ENCODE measurements around the gene F12. TPM values are rescaled to one million over a fixed set of nuclear protein-coding genes. Genes with fewer than 3 reads are reported as not detected.
"Not testable (repeated sequence)": the region's sequence is repeated elsewhere in the genome, so short reads cannot be mapped to it uniquely, and the experiment has no call there.

The F12 gene
- total RNA-seq, 1 experiment from 2014 or later = 16.5 TPM

DNA sequence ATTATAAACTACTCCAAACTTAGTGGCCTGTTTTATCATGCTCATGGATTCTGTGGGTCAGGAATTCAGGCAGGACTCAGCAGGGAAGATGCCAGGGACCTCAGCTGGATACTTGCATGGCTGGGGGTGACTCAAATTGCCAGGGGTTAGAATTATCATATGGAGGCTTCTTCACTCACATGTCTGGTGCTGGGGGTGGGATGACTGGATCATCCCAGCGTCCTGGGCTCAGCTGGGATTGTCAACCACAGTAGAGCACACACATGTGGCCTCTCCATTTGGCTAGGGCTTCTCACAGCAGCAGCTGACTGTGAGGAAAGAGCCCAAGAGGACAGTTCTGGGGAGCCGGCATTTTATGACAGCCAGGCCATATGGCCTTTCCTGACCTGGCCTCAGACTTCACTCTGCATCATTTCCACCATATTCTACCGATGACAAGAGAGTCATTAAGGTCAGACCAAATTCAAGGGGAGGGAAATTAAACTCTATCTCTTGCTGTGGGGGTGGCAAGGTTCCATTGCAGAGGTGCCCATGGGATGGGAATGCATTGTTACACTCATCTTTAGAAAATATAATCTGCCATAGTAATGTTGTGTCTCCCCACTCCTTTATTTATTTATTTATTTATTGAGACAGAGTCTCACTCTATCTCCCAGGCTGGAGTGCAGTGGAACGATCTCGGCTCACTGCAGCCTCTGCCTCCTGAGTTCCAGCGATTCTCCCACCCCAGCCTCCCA is 11.9 kb upstream of the F12 start:
- Mint-ChIP-seq H3K9me3 (ENCODE audit: unreplicated experiment) (no peaks in the 10 kb centered on the region), H3K27ac (ENCODE audit: low read depth, unreplicated experiment) (no peak overlapping the region), H3K27me3 (ENCODE audit: insufficient read depth, unreplicated experiment) (no peaks in the 10 kb centered on the region), H3K36me3 (ENCODE audit: insufficient read depth, unreplicated experiment) (peaks cover 6% of the 10 kb centered on the region), H3K4me3 (ENCODE audit: unreplicated experiment) (no peak overlapping the region), H3K4me1 (ENCODE audit: insufficient read depth, unreplicated experiment) (peaks cover 8% of the 10 kb centered on the region)
- no peak for DNase-seq (ENCODE audit: unreplicated experiment)
- intact Hi-C loops (cut with micrococcal nuclease) = no loop called here
- CTCF ChIA-PET = interaction anchor here (0.6 to 14.3 kb wide), 5 partner anchors 16 to 761 kb away, joined by 3 to 134 read pairs (median 3); partner anchors contain the start of gene F12
- POLR2A ChIA-PET = interaction anchor here (0.6 to 1.2 kb wide), 2 partner anchors 18 to 71 kb away, joined by 3 read pairs; no protein-coding TSS in a partner anchor
- no TSS peak for BruUV-seq (replicated peaks)
- TF ChIP-seq, protein P1, sequence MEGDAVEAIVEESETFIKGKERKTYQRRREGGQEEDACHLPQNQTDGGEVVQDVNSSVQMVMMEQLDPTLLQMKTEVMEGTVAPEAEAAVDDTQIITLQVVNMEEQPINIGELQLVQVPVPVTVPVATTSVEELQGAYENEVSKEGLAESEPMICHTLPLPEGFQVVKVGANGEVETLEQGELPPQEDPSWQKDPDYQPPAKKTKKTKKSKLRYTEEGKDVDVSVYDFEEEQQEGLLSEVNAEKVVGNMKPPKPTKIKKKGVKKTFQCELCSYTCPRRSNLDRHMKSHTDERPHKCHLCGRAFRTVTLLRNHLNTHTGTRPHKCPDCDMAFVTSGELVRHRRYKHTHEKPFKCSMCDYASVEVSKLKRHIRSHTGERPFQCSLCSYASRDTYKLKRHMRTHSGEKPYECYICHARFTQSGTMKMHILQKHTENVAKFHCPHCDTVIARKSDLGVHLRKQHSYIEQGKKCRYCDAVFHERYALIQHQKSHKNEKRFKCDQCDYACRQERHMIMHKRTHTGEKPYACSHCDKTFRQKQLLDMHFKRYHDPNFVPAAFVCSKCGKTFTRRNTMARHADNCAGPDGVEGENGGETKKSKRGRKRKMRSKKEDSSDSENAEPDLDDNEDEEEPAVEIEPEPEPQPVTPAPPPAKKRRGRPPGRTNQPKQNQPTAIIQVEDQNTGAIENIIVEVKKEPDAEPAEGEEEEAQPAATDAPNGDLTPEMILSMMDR (IDR thresholded peaks at IDR 0.05; ENCODE audit: unreplicated experiment) = no peak

DNA sequence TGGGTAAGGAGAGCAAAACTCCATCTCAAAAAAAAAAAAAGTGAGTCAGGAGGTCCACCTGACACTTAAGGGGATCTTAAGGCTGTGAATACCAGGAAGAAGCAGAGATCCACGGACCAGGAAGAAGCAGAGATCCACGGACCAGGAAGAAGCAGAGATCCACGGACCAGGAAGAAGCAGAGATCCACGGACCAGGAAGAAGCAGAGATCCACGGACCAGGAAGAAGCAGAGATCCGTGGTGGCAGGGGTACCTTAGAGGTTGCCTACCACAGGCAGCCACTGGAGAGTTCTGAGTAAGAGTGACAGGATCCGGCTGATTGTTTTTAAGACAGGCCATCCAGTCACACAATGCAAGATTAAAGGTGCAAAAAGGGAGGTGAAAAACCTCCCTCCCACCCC is 11.1 kb upstream of the F12 start:
- H3K9me3 Mint-ChIP-seq (ENCODE audit: unreplicated experiment); intact Hi-C loops (cut with micrococcal nuclease); H3K36me3 Mint-ChIP-seq (ENCODE audit: insufficient read depth, unreplicated experiment); H3K27me3 Mint-ChIP-seq (ENCODE audit: insufficient read depth, unreplicated experiment); H3K4me3 Mint-ChIP-seq (ENCODE audit: unreplicated experiment); H3K27ac Mint-ChIP-seq (ENCODE audit: low read depth, unreplicated experiment); H3K4me1 Mint-ChIP-seq (ENCODE audit: insufficient read depth, unreplicated experiment); BruUV-seq (replicated peaks); DNase-seq (ENCODE audit: unreplicated experiment): not testable (repeated sequence)
- ChIA-PET POLR2A (interaction anchor here (0.6 to 1.2 kb wide), 3 partner anchors 17 to 112 kb away, joined by 3 to 4 read pairs (median 3); no protein-coding TSS in a partner anchor), CTCF (interaction anchor here (0.6 to 14.3 kb wide), 2 partner anchors 15 to 307 kb away, joined by 3 to 134 read pairs; partner anchors contain the start of gene F12)

DNA sequence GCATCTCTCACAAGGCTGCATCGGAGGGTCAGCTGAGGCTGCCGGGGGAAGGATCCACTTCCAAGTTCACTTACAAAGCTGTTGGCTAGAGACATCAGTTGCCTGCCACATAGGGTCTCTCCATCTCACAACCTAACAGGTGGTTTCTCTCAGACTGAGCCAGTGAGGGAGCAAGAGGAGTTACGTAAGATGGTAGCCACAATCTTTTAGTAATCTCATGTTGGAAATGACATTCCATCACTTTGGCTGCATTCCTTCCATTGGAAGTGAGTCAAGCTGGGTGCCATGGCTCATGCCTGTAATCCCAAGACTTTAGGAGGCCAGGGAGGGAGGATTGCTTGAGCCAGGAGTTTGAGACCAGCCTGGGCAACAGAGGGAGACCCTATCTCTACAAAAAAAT is 9.7 kb upstream of the F12 start:
- no peaks in the 10 kb centered on the region for H3K9me3 Mint-ChIP-seq (ENCODE audit: unreplicated experiment)
- DNase-seq (ENCODE audit: unreplicated experiment) = peak; percentile 63
- H3K4me1 Mint-ChIP-seq (ENCODE audit: insufficient read depth, unreplicated experiment) = no peaks in the 10 kb centered on the region
- TF ChIP-seq, protein P1 (IDR thresholded peaks at IDR 0.05; ENCODE audit: unreplicated experiment) = no peak
- ChIA-PET POLR2A (interaction anchor here (0.7 to 7.6 kb wide), 2 partner anchors 15 to 28 kb away, joined by 4 to 36 read pairs; no protein-coding TSS in a partner anchor), CTCF (interaction anchor here (0.6 to 14.3 kb wide), 2 partner anchors 13 to 51 kb away, joined by 3 to 134 read pairs; partner anchors contain the start of gene F12)
- H3K27me3 Mint-ChIP-seq (ENCODE audit: insufficient read depth, unreplicated experiment) = no peaks in the 10 kb centered on the region
- no peaks in the 10 kb centered on the region for H3K36me3 Mint-ChIP-seq (ENCODE audit: insufficient read depth, unreplicated experiment)
- intact Hi-C loops (cut with micrococcal nuclease) = no loop called here
- no peak overlapping the region for H3K4me3 Mint-ChIP-seq (ENCODE audit: unreplicated experiment)
- no peak overlapping the region for H3K27ac Mint-ChIP-seq (ENCODE audit: low read depth, unreplicated experiment)
- no TSS peak for BruUV-seq (replicated peaks)

DNA sequence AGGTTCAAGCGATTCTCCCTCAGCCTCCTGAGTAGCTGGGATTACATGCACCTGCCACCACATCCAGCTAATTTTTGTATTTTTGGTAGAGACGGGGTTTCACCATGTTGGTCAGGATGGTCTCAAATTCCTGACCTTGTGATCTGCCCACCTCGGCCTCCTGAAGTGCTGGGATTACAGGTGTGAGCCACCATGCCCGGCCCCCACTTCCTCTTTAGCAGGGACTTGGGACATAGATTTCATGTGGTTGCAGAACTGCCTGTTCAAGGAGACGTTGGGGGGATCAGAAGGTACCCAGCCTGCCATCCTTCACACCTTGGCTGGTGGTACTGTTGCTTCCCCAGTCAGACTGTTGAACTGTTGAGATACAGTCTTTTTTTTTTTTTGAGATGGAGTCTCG is 7.7 kb upstream of the F12 start:
- ChIA-PET CTCF (interaction anchor here (0.7 to 3.6 kb wide), 6 partner anchors 9 to 107 kb away, joined by 3 to 37 read pairs (median 4); no protein-coding TSS in a partner anchor), POLR2A (interaction anchor here (0.7 to 7.6 kb wide), 3 partner anchors 9 to 880 kb away, joined by 4 to 36 read pairs (median 11); partner anchors contain the start of gene GRK6)
- DNase-seq (ENCODE audit: unreplicated experiment); BruUV-seq (replicated peaks); H3K9me3 Mint-ChIP-seq (ENCODE audit: unreplicated experiment); H3K4me1 Mint-ChIP-seq (ENCODE audit: insufficient read depth, unreplicated experiment); intact Hi-C loops (cut with micrococcal nuclease); H3K4me3 Mint-ChIP-seq (ENCODE audit: unreplicated experiment); H3K36me3 Mint-ChIP-seq (ENCODE audit: insufficient read depth, unreplicated experiment); H3K27me3 Mint-ChIP-seq (ENCODE audit: insufficient read depth, unreplicated experiment); H3K27ac Mint-ChIP-seq (ENCODE audit: low read depth, unreplicated experiment): not testable (repeated sequence)

DNA sequence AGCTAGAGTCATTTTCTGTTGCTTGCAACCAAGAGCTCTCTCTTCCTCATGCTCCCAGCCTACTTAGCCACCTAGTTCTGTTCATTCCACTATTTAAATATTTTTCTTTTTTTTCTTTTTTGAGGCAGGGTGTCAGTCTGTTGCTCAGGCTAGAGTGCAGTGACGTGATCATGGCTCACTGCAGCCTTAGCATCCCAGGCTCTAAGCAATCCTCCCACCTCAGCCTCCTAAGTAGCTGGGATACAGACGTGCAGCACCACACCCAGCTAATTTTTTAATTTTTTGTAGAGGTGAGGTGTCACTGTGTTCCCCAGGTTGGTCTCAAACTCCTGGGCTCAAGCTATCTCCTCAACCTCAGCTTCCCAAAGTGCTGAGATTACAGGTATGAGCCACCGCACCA is 5.1 kb upstream of the F12 start:
- no TSS peak for BruUV-seq (replicated peaks)
- ChIA-PET CTCF (interaction anchor here (0.7 to 3.6 kb wide), 7 partner anchors 10 to 757 kb away, joined by 3 to 37 read pairs (median 5); no protein-coding TSS in a partner anchor), POLR2A (interaction anchor here (0.9 to 7.6 kb wide), 4 partner anchors 11 to 40 kb away, joined by 3 to 36 read pairs (median 12); partner anchors contain the start of gene GRK6)
- intact Hi-C loops (cut with micrococcal nuclease) = no loop called here
- Mint-ChIP-seq H3K9me3 (ENCODE audit: unreplicated experiment) (no peaks in the 10 kb centered on the region), H3K36me3 (ENCODE audit: insufficient read depth, unreplicated experiment) (peaks cover 8% of the 10 kb centered on the region), H3K27me3 (ENCODE audit: insufficient read depth, unreplicated experiment) (no peaks in the 10 kb centered on the region), H3K27ac (ENCODE audit: low read depth, unreplicated experiment) (no peak overlapping the region), H3K4me1 (ENCODE audit: insufficient read depth, unreplicated experiment) (no peaks in the 10 kb centered on the region), H3K4me3 (ENCODE audit: unreplicated experiment) (no peak overlapping the region)
- TF ChIP-seq, protein P1 (IDR thresholded peaks at IDR 0.05; ENCODE audit: unreplicated experiment) = no peak
- DNase-seq (ENCODE audit: unreplicated experiment) = no peak
